Measurements from ENCODE around the gene RPL39. TPM values are rescaled to one million over a fixed set of nuclear protein-coding genes. Genes with fewer than 3 reads are reported as not detected.
"Not testable (repeated sequence)": the region's sequence is repeated elsewhere in the genome, so short reads cannot be mapped to it uniquely, and the experiment has no call there.

The RPL39 gene
- total and polyA plus RNA-seq, 8 donors = 117 to 8,391 (median 2,589) TPM

DNA sequence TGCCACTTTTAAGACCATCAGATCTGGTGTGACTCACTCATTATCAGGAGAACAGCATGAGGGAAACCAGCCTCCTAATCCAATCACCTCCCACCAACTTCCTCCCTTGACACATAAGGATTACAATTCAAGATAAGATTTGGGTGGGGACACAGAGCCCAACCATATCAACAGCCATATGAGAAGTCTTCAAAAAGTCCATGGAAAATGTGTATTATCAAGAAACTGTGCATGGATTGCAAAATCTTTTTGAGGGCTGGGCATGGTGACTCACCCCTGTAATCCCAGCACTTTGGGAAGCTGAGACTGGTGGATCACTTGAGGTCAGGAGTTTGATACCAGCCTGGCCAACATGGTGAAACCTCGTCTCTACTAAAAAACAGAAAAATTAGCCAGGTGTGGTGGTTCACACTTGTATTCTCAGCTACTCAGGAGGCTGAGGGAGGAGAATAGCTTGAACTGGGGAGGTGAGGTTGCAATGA is 17.8 kb upstream of the RPL39 start:
- H3K27ac ChIP-seq = no peak overlapping the region
- H3K4me1 ChIP-seq = no peaks in the 10 kb centered on the region
- H3K9me3 ChIP-seq = no peaks in the 10 kb centered on the region
- WGBS, 5 donors = 52 to 81% (median 66%) methylated on average over 1 of the region's 1 CpG; no CpG with 5 or more reads in 1 of the 5 donors
- DNase-seq = no peak
- no peaks in the 10 kb centered on the region for H3K27me3 ChIP-seq
- intact Hi-C loops (cut with DNase I; ENCODE audit: low total_unique reads) = no loop called here
- H3K4me3 ChIP-seq = no peak overlapping the region
- TF ChIP-seq EP300 (IDR thresholded peaks at IDR 0.05) (no peak), POLR2AphosphoS5 (IDR thresholded peaks at IDR 0.05) (no peak), POLR2A (IDR thresholded peaks at IDR 0.05) (no peak)
- TF ChIP-seq, protein P1, sequence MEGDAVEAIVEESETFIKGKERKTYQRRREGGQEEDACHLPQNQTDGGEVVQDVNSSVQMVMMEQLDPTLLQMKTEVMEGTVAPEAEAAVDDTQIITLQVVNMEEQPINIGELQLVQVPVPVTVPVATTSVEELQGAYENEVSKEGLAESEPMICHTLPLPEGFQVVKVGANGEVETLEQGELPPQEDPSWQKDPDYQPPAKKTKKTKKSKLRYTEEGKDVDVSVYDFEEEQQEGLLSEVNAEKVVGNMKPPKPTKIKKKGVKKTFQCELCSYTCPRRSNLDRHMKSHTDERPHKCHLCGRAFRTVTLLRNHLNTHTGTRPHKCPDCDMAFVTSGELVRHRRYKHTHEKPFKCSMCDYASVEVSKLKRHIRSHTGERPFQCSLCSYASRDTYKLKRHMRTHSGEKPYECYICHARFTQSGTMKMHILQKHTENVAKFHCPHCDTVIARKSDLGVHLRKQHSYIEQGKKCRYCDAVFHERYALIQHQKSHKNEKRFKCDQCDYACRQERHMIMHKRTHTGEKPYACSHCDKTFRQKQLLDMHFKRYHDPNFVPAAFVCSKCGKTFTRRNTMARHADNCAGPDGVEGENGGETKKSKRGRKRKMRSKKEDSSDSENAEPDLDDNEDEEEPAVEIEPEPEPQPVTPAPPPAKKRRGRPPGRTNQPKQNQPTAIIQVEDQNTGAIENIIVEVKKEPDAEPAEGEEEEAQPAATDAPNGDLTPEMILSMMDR (IDR thresholded peaks at IDR 0.05) = no peak
- no peaks in the 10 kb centered on the region for H3K36me3 ChIP-seq

DNA sequence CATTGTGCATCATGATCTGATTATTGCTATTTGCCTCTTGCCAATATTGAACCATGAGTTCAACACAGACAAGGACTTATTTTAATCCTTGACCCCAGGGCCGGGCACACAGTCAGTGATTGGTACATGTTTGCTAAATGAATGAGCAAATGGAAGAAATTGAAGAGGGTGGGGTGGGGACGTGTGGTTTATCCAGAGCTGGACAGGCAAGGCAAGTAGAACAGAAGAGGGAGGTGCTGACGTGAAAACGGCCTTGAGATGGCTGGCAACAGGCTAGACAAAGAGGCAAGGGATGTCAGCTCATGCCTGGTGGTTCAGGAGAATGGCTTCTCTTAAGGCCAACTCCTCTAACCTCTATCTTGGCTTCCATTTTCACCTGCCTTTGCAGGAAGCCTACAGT is 17.0 kb upstream of the RPL39 start:
- DNase-seq; intact Hi-C loops (cut with DNase I; ENCODE audit: low total_unique reads); H3K4me3 ChIP-seq; H3K27ac ChIP-seq; H3K4me1 ChIP-seq; H3K36me3 ChIP-seq; H3K27me3 ChIP-seq; H3K9me3 ChIP-seq: not testable (repeated sequence)
- 21 to 46% (median 33%) methylated on average over 2 of the region's 4 CpGs; no CpG with 5 or more reads in 2 of the 5 donors for WGBS, 5 donors

DNA sequence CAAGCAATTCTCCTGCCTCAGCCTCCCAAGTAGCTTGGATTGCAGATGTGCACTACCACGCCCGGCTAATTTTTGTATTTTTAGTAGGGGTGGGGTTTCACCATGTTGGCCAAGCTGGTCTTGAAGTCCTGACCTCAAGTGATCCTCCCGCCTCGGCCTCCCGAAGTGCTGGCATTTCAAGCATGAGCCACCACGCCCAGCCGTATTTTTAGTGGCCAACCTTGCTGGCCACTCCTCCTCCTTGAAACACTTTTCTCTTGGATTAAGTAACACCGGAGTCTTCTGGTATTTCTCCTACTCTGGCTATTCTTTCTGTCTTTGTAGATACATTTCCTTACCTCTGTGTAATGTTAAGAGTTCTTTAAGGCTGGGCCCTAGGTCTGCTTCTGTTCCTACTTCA is 11.1 kb upstream of the RPL39 start:
- no peak overlapping the region for H3K27ac ChIP-seq
- H3K9me3 ChIP-seq = no peaks in the 10 kb centered on the region
- no peaks in the 10 kb centered on the region for H3K4me1 ChIP-seq
- DNase-seq = no peak
- no peak for TF ChIP-seq EP300 (IDR thresholded peaks at IDR 0.05)
- no peak for TF ChIP-seq POLR2AphosphoS5 (IDR thresholded peaks at IDR 0.05)
- TF ChIP-seq POLR2A (IDR thresholded peaks at IDR 0.05) = no peak
- TF ChIP-seq, protein P1 (IDR thresholded peaks at IDR 0.05) = no peak
- H3K4me3 ChIP-seq = no peak overlapping the region
- WGBS, 5 donors = 91 to 94% (median 92%) methylated on average over 6 to 8 of the region's 8 CpGs
- intact Hi-C loops (cut with DNase I; ENCODE audit: low total_unique reads) = no loop called here
- no peaks in the 10 kb centered on the region for H3K36me3 ChIP-seq
- H3K27me3 ChIP-seq = no peaks in the 10 kb centered on the region

DNA sequence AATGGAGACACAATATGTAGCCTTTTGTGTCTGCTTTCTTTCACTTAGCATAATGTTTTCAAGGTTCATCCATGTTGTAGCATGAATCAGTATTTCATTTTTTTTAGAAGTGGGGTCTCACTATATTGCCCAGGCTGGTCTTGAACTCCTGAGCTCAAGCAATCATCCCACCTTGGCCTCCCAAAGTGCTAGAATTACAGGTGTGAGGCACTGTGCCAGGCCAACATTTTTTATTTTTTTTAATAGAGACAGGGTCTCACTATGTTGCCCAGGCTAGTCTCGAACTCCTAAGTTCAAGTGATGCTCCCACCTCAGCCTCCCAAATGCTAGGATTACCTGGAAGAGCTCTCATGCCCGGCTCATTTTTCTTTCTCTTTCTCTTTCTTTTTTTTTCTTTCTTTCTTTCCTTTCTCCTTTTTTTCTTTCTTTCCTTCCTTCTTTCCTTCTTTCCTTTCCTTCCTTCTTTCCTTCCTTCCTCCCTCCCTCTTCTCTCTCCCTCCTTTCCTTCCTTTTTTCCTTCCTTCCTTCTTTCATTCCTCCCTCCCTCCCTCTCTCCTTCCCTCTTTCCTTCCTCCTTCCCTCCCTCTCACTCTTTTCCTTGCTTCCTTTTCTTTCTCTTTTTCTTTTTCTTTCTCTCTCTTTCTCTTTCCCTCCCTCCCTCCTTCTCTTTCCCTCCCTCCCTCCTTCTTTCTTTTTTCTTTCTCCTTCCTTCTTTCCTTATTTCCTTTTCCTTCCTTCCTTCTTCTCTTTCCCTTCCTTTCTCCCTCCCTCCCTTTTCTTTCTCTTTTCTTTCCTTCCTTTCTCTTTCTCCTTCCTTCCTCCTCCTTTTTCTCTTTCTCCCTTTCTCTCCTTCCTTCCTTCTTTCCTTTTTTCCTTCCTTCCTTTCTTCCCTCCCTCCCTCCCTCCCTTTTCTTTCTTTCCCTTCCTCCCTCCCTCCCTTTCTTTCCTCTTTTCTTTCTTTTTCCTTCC is 10.1 kb upstream of the RPL39 start:
- Histone ChIP-seq H3K27me3 (no peaks in the 10 kb centered on the region), H3K27ac (no peak overlapping the region), H3K9me3 (no peaks in the 10 kb centered on the region), H3K36me3 (no peaks in the 10 kb centered on the region), H3K4me1 (no peaks in the 10 kb centered on the region), H3K4me3 (no peak overlapping the region)
- TF ChIP-seq, protein P1 (IDR thresholded peaks at IDR 0.05) = no peak
- TF ChIP-seq POLR2AphosphoS5 (IDR thresholded peaks at IDR 0.05) (no peak), POLR2A (IDR thresholded peaks at IDR 0.05) (no peak), EP300 (IDR thresholded peaks at IDR 0.05) (no peak)
- intact Hi-C loops (cut with DNase I; ENCODE audit: low total_unique reads) = no loop called here
- WGBS, 5 donors = 67 to 97% (median 88%) methylated on average over 2 of the region's 2 CpGs
- no peak for DNase-seq
